B cell (primary cell): Measurements from ENCODE around the gene KCNAB3. TPM values are rescaled to one million over a fixed set of nuclear protein-coding genes. Genes with fewer than 3 reads are reported as not detected.

Source experiments
- ATAC-seq: fragments of 200-7000 bp; cut with Tn5 transposase; one replicate; pipeline ENCODE4 v1.10.0; 2021; ENCODE audit warnings: low read depth, mild to moderate bottlenecking, moderate number of reproducible peaks, moderate library complexity
- CTCF ChIA-PET: fragments of 350-600 bp; sonication (Branson Sonifier 250); formaldehyde crosslinking; loops from one replicate; lab custom pipeline; 2021; ENCODE audit warnings: antibody characterized with exemption, inconsistent platforms; lab: Charles Lee
- POLR2A ChIA-PET: fragments of 350-600 bp; sonication (Branson Sonifier 250); formaldehyde crosslinking; loops from one replicate; lab custom pipeline; 2021; ENCODE audit warnings: antibody characterized with exemption; lab: Charles Lee
- DNase-seq: peaks from one replicate; pipeline ENCODE4 v3.0.0; 2013
- H2AFZ ChIP-seq: 2 replicates; pipeline ENCODE4 v1.6.1; 2012; ENCODE audit warnings: mild to moderate bottlenecking, low read depth, low read length; ENCODE audit not compliant: insufficient read depth, poor library complexity, severe bottlenecking
- H3K27ac ChIP-seq, 2 donors: 1 replicate in 1 of 2; 2 replicates in 1 of 2; pipeline ENCODE4 v1.5.1; 2012 to 2013; ENCODE audit warnings: low read length in 2 of 2, mild to moderate bottlenecking in 2 of 2, moderate library complexity in 1 of 2
- H3K27me3 ChIP-seq, 4 experiments: fragments of 200-600 bp in 1 of 4; sonication (generic) in 1 of 4; replicated peaks in 1 of 4; 1 replicate in 2 of 4; 2 replicates in 2 of 4; pipeline versions ENCODE4 v1.6.1 to v1.7.0; 2013 to 2016; ENCODE audit warnings: low read length in 3 of 4, mild to moderate bottlenecking in 2 of 4, mixed read lengths in 1 of 4, moderate library complexity in 1 of 4; ENCODE audit not compliant: insufficient read depth in 4 of 4, control insufficient read depth in 3 of 4; ENCODE audit errors: control extremely low read depth in 1 of 4
- H3K36me3 ChIP-seq, 2 experiments: replicated peaks in 1 of 2; 1 replicate in 1 of 2; 2 replicates in 1 of 2; pipeline versions ENCODE4 v1.6.1 to v1.7.1; 2013; ENCODE audit warnings: low read length in 1 of 2; ENCODE audit not compliant: insufficient read depth in 2 of 2, control insufficient read depth in 1 of 2; ENCODE audit errors: control extremely low read depth in 1 of 2, extremely low read depth in 1 of 2
- H3K4me1 ChIP-seq, 2 donors: fragments of 200-600 bp in 1 of 2; sonication (generic) in 1 of 2; 1 replicate in 1 of 2; 2 replicates in 1 of 2; pipeline versions ENCODE4 v1.5.1 to v1.6.1; 2013 to 2017; ENCODE audit warnings: low read length in 2 of 2; ENCODE audit not compliant: control insufficient read depth in 2 of 2, insufficient read depth in 2 of 2
- H3K4me2 ChIP-seq: replicated peaks from 2 replicates; pipeline ENCODE3; 2012; ENCODE audit warnings: mild to moderate bottlenecking, low read depth, low read length; ENCODE audit not compliant: poor library complexity, severe bottlenecking
- H3K4me3 ChIP-seq, 5 experiments: fragments of 200-600 bp in 1 of 5; sonication (generic) in 1 of 5; 1 replicate in 3 of 5; 2 replicates in 2 of 5; pipeline versions ENCODE4 v1.5.1 to v1.7.0; 2011 to 2016; ENCODE audit warnings: low read length in 4 of 5, mild to moderate bottlenecking in 4 of 5, low read depth in 2 of 5, control low read depth in 1 of 5, moderate library complexity in 1 of 5; ENCODE audit not compliant: insufficient read depth in 1 of 5; ENCODE audit errors: control extremely low read depth in 1 of 5, extremely low read depth in 1 of 5
- H3K79me2 ChIP-seq: fragments of 200-600 bp; sonication (generic); one replicate; pipeline ENCODE4 v1.6.0; 2016; ENCODE audit warnings: low read length; ENCODE audit not compliant: control insufficient read depth, insufficient read depth
- H3K9ac ChIP-seq: fragments of 200-600 bp; sonication (generic); 2 replicates; pipeline ENCODE4 v1.6.1; 2017; ENCODE audit warnings: mild to moderate bottlenecking, low read length, moderate library complexity
- H3K9me3 ChIP-seq, 3 donors: one replicate each; pipeline versions ENCODE4 v1.6.1 to v1.7.1; 2013; ENCODE audit warnings: low read length in 2 of 3; ENCODE audit not compliant: control insufficient read depth in 2 of 3, insufficient read depth in 1 of 3; ENCODE audit errors: control extremely low read depth in 1 of 3
- H4K20me1 ChIP-seq: 2 replicates; pipeline ENCODE4 v1.6.0; 2012; ENCODE audit warnings: mild to moderate bottlenecking, low read length; ENCODE audit not compliant: insufficient read depth, control insufficient read depth, poor library complexity, severe bottlenecking
- H3K27ac Mint-ChIP-seq: one replicate; pipeline ENCODE4 v1.8.0; 2021; ENCODE audit warnings: mixed read lengths
- H3K27me3 Mint-ChIP-seq: one replicate; pipeline ENCODE4 v1.8.0; 2021; ENCODE audit warnings: mixed read lengths
- H3K4me1 Mint-ChIP-seq: one replicate; pipeline ENCODE4 v1.8.0; 2021; ENCODE audit warnings: mixed read lengths
- H3K4me3 Mint-ChIP-seq: one replicate; pipeline ENCODE4 v1.8.0; 2021; ENCODE audit warnings: mixed read lengths
- H3K9me3 Mint-ChIP-seq: one replicate; pipeline ENCODE4 v1.8.0; 2022; ENCODE audit warnings: mixed read lengths; ENCODE audit not compliant: insufficient read depth
- CTCF ChIP-seq: fragments of 200-600 bp; IDR thresholded peaks from one replicate; pipeline ENCODE4 v1.8.0; 2022; ENCODE audit warnings: antibody characterized with exemption, mild to moderate bottlenecking
- EZH2 ChIP-seq: IDR thresholded peaks from 2 replicates; pipeline ENCODE4 v1.6.1; 2012; ENCODE audit warnings: borderline replicate concordance, low read depth, mild to moderate bottlenecking, moderate library complexity, low read length; ENCODE audit not compliant: insufficient read depth, poor library complexity, severe bottlenecking
- WGBS: methylation state at CpG from one replicate; pipeline ENCODE4 v1.1.5; 2013; ENCODE audit warnings: missing lambda C conversion rate; ENCODE audit not compliant: insufficient coverage; 5-methylcytosine and 5-hydroxymethylcytosine counted together
- intact Hi-C: fragments of 100-400 bp; cut with micrococcal nuclease; formaldehyde crosslinking; loops from one replicate; pipeline ENCODE4 v1.10.0; 2022
- polyA plus RNA-seq: library from polyadenylated mRNA; depleted of rRNA; stranded (reverse); fragments of >200 nt; gene quantifications from 2 replicates; pipeline ENCODE4 v1.2.3, GENCODE V29; 2012
- total RNA-seq, 2 donors: library from RNA; stranded (reverse); fragments of 120-200 nt in 1 of 2; gene quantifications; 1 replicate in 1 of 2; 2 replicates in 1 of 2; pipeline versions ENCODE4 v1.2.3 to v1.2.4, GENCODE V29; 2013 to 2022

KCNAB3 gene
- total and polyA plus RNA-seq, 2 donors (not counting 1 experiment from before 2014, with no cell fraction given) = 11.4 to 16.3 TPM

GRCh38 chr17:7977039-7977438 lies 47.4 kb upstream of the KCNAB3 start:
- Mint-ChIP-seq H3K27me3 (peaks cover 23% of the 10 kb centered on the region), H3K9me3 (peaks cover 6% of the 10 kb centered on the region), H3K4me1 (no peaks in the 10 kb centered on the region), H3K4me3 (no peak overlapping the region), H3K27ac (no peak overlapping the region)
- no peak for DNase-seq
- TF ChIP-seq CTCF (no peak), EZH2 (no peak)
- WGBS = 100% methylated on average over 2 of the region's 4 CpGs
- Histone ChIP-seq H3K9ac (no peak overlapping the region), H3K4me1 (no peaks in the 10 kb centered on the region), H3K4me2 (no peak overlapping the region), H3K27ac (no peak overlapping the region), H3K36me3 (no peaks in the 10 kb centered on the region), H3K79me2 (no peaks in the 10 kb centered on the region), H3K9me3 (peaks cover 2 to 25% (median 21%) of the 10 kb centered on the region in 3 donors), H3K4me3 (no peak overlapping the region), H3K27me3 (peaks cover 0 to 2% (median 0%) of the 10 kb centered on the region in 4 experiments), H2AFZ (no peak overlapping the region), H4K20me1 (no peaks in the 10 kb centered on the region)
- intact Hi-C loops = no loop called here
- ATAC-seq = no peak
- ChIA-PET POLR2A (no interaction called here), CTCF (no interaction called here)

- H2AFZ ChIP-seq = no peak overlapping the region
- H3K9ac ChIP-seq = no peak overlapping the region
- ChIA-PET POLR2A (no interaction called here), CTCF (interaction anchor here (1.4 kb wide), 1 partner anchor 15 kb away, joined by 7 read pairs; no protein-coding TSS in a partner anchor)
- no peaks in the 10 kb centered on the region for H3K79me2 ChIP-seq
- peaks cover 0 to 11% (median 0%) of the 10 kb centered on the region in 4 experiments for H3K27me3 ChIP-seq
- TF ChIP-seq EZH2 = no peak
- no peak for TF ChIP-seq CTCF
- intact Hi-C loops = no loop called here
- no peak overlapping the region for H3K4me3 ChIP-seq
- Mint-ChIP-seq H3K27ac (no peak overlapping the region), H3K9me3 (peaks cover 6% of the 10 kb centered on the region), H3K4me1 (no peaks in the 10 kb centered on the region), H3K27me3 (peaks cover 13% of the 10 kb centered on the region), H3K4me3 (no peak overlapping the region)
- no peak overlapping the region for H3K27ac ChIP-seq
- no peak overlapping the region for H3K4me2 ChIP-seq
- peaks cover 2 to 25% (median 21%) of the 10 kb centered on the region in 3 donors for H3K9me3 ChIP-seq
- no peak for ATAC-seq
- H3K4me1 ChIP-seq = no peaks in the 10 kb centered on the region
- H4K20me1 ChIP-seq = no peaks in the 10 kb centered on the region
- DNase-seq = no peak
- H3K36me3 ChIP-seq = no peaks in the 10 kb centered on the region
Measured at GRCh38 chr17:7974638-7975131, 45.0 kb upstream of the KCNAB3 start.
